ENCODE data around the gene TRIP11.

Gene TRIP11

GRCh38 chr14:91953170-91953985 lies 86.5 kb downstream of the TRIP11 start:
- DNase-seq: no peak

GRCh38 chr14:91947475-91948184 lies 92.2 kb downstream of the TRIP11 start, which contains the start of gene FBLN5:
FBLN5 (minus strand) TSS chr14:91947694; CDS start chr14:91947229, 465 bp downstream.
- DNase-seq: no peak

GRCh38 chr14:91946622-91947474 lies 93.0 kb downstream of the TRIP11 start:
- DNase-seq: no peak

GRCh38 chr14:91945751-91946621 lies 93.9 kb downstream of the TRIP11 start:
- DNase-seq: no peak

GRCh38 chr14:91942946-91943345 lies 96.9 kb downstream of the TRIP11 start:
- no peak for DNase-seq

- DNase-seq: no peak
Observed at GRCh38 chr14:91942128-91942527, 97.7 kb downstream of the TRIP11 start.

- no peak for DNase-seq
Observed at GRCh38 chr14:91940209-91940608, 99.7 kb downstream of the TRIP11 start.

- no peak for DNase-seq
Observed at GRCh38 chr14:91935586-91935985, 104.3 kb downstream of the TRIP11 start.

- DNase-seq: no peak
Observed at GRCh38 chr14:91934554-91935285, 105.1 kb downstream of the TRIP11 start.

GRCh38 chr14:91931478-91932088 lies 108.3 kb downstream of the TRIP11 start:
- DNase-seq: no peak

GRCh38 chr14:91929700-91930099 lies 110.2 kb downstream of the TRIP11 start:
- DNase-seq: no peak

GRCh38 chr14:91927800-91928199 lies 112.1 kb downstream of the TRIP11 start:
- no peak for DNase-seq

- no peak for DNase-seq
Observed at GRCh38 chr14:91927191-91927590, 112.7 kb downstream of the TRIP11 start.

- no peak for DNase-seq
Observed at GRCh38 chr14:91926131-91926890, 113.5 kb downstream of the TRIP11 start.

- DNase-seq: no peak
Observed at GRCh38 chr14:91925727-91926121, 114.1 kb downstream of the TRIP11 start.

GRCh38 chr14:91925001-91925726 lies 114.7 kb downstream of the TRIP11 start:
- no peak for DNase-seq

GRCh38 chr14:91920526-91920925 lies 119.3 kb downstream of the TRIP11 start:
- DNase-seq: no peak

- no peak for DNase-seq
Observed at GRCh38 chr14:91919814-91920213, 120.0 kb downstream of the TRIP11 start.

- no peak for DNase-seq
Observed at GRCh38 chr14:91918186-91918883, 121.5 kb downstream of the TRIP11 start.
